Stimulated activated naive CD8-positive, alpha-beta T cell treated with anti-CD3 and anti-CD28 coated beads, Interleukin-15, Interleukin-2, amounts not matched to agents 100 ng/mL and 50 ng/mL, for 24 hours (primary cell): ENCODE data around the gene ATP1A2.

Experiments used
- H3K27ac Mint-ChIP-seq: one replicate; pipeline ENCODE4 v1.8.0; 2021; ENCODE audit warnings: mild to moderate bottlenecking, mixed read lengths
- H3K27me3 Mint-ChIP-seq: one replicate; pipeline ENCODE4 v1.8.0; 2021; ENCODE audit warnings: mixed read lengths
- H3K36me3 Mint-ChIP-seq: one replicate; pipeline ENCODE4 v1.8.0; 2021; ENCODE audit warnings: low read depth, mixed read lengths
- H3K4me1 Mint-ChIP-seq: one replicate; pipeline ENCODE4 v1.8.0; 2021; ENCODE audit warnings: low read depth, mixed read lengths
- H3K4me3 Mint-ChIP-seq: one replicate; pipeline ENCODE4 v1.8.0; 2021; ENCODE audit warnings: mild to moderate bottlenecking, mixed read lengths
- H3K9me3 Mint-ChIP-seq: one replicate; pipeline ENCODE4 v1.8.0; 2021; ENCODE audit warnings: mixed read lengths

The ATP1A2 gene

DNA sequence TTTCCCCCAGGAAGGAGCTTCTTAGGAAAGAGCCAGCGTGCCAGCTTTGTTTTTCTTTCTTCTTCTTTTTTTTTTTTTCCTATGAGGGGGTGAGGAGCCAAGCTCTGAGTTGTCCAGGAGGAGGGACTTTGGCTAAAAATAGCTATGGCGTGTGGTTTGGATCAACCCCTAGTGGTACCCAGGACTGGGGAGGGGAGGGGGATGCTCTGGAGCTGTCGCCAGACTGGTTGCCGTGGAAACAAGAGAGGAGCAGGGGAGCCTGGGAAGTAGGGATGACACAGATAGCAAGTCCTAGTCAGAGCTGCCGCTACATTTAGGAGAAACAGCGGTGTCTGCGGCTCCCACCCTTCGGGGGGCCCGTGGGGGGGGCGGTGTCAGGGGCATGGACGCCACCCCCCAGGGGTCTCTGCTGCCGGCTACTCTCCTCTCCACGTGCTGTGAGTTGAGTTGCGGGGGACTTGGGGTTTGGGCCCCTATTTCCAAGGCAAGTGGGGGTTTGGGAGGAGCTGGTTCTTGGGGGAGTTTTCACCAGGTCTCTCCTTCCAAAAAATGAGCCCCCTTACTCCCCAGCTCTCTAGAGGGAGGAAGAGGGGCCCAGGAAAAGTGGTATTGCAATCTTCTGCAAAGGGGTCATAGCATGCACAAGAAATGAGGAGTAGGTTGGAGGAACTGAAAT lies 34.2 kb upstream of the ATP1A2 start, which contains the start of gene KCNJ9:
TSS of gene KCNJ9 (plus strand) at position 278 of the 676 bp plus-strand sequence. CDS start 2,493 bp downstream, outside the sequence.
- no peaks in the 10 kb centered on the region for H3K9me3 Mint-ChIP-seq
- H3K36me3 Mint-ChIP-seq = peaks cover 7% of the 10 kb centered on the region
- peaks cover 52% of the 10 kb centered on the region for H3K27me3 Mint-ChIP-seq
- H3K4me3 Mint-ChIP-seq = no peak within 1 kb of the TSS
- no peak within 1 kb of the TSS for H3K27ac Mint-ChIP-seq
- H3K4me1 Mint-ChIP-seq = peaks cover 27% of the 10 kb centered on the region

DNA sequence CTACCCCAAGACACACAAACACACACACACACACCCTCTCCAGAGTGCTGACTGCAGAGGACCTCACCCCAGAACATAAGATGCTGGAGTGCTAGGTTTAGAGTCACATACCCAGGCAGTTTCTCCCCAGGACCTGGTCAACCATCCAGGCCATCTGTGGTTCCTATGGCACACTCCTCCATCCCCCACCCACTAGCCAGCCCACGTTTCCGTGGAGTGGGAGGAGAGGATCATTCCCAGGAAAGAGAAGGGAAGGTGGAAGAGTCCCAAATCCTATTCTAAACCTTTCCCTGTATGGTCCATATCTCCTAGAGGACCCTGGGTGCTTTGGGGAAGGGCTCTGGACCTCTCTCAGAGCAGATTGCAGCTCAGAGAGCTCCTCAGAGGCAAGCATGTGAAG lies 33.1 kb upstream of the ATP1A2 start:
- Mint-ChIP-seq H3K4me3 (no peak overlapping the region), H3K4me1 (peaks cover 27% of the 10 kb centered on the region), H3K36me3 (peaks cover 7% of the 10 kb centered on the region), H3K27me3 (peaks cover 45% of the 10 kb centered on the region), H3K9me3 (no peaks in the 10 kb centered on the region), H3K27ac (no peak overlapping the region)

DNA sequence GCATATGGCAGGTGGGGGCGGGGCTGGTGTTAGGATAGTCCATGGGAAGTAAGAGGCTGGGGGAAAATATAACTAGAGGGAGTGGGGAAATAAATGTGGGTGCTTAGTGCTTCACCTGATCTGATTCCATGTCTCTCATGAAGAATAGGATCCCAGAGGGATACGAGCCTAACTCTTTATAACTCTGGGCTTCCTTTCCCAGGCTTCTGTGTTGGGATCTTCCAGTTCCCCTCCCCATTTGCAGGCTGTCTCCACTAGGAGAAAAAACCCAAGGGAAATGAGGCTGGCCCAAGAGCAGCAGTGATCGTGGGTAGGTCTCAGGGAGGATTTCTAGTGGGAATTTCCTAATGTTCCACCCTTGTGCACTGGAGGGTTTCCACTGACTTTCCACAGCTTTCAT lies 32.6 kb upstream of the ATP1A2 start:
- Mint-ChIP-seq H3K27ac (no peak overlapping the region), H3K27me3 (peaks cover 45% of the 10 kb centered on the region), H3K9me3 (no peaks in the 10 kb centered on the region), H3K4me1 (peaks cover 27% of the 10 kb centered on the region), H3K36me3 (peaks cover 7% of the 10 kb centered on the region), H3K4me3 (no peak overlapping the region)

DNA sequence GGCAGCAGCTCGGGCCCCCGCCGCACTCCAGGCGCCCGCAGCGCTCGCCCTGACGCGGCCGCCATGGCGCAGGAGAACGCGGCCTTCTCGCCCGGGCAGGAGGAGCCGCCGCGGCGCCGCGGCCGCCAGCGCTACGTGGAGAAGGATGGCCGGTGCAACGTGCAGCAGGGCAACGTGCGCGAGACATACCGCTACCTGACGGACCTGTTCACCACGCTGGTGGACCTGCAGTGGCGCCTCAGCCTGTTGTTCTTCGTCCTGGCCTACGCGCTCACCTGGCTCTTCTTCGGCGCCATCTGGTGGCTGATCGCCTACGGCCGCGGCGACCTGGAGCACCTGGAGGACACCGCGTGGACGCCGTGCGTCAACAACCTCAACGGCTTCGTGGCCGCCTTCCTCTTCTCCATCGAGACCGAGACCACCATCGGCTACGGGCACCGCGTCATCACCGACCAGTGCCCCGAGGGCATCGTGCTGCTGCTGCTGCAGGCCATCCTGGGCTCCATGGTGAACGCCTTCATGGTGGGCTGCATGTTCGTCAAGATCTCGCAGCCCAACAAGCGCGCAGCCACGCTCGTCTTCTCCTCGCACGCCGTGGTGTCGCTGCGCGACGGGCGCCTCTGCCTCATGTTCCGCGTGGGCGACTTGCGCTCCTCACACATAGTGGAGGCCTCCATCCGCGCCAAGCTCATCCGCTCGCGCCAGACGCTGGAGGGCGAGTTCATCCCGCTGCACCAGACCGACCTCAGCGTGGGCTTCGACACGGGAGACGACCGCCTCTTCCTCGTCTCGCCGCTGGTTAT lies 31.4 kb upstream of the ATP1A2 start:
- Mint-ChIP-seq H3K9me3 (no peaks in the 10 kb centered on the region), H3K4me3 (peak overlapping the region; percentile 49), H3K27me3 (peaks cover 37% of the 10 kb centered on the region)

DNA sequence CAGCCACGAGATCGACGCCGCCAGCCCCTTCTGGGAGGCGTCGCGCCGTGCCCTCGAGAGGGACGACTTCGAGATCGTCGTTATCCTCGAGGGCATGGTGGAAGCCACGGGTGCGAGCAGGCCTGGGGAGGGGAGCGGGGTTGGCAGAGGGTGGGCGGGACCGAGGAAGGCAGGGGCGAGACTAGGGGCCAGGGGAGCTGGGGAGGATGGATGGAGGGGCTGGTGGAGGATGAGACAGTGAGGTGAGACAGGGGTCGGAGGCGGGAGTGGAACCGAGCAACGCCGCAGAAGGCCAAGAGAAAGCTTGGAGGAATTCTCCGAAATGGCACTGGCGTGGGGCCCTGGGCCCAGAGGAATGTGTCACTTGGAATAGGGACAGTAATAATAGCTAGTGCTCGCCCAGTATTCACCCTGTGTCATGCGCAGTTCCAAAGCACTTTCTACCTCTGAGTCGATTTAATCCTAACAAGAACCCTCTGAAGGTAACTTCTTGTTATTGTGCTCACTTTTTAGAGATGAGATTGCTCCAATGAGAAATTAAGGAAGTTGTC lies 30.7 kb upstream of the ATP1A2 start:
- no peak overlapping the region for H3K27ac Mint-ChIP-seq
- peaks cover 15% of the 10 kb centered on the region for H3K36me3 Mint-ChIP-seq
- no peaks in the 10 kb centered on the region for H3K9me3 Mint-ChIP-seq
- H3K4me3 Mint-ChIP-seq = no peak overlapping the region
- H3K27me3 Mint-ChIP-seq = peaks cover 32% of the 10 kb centered on the region
- peaks cover 20% of the 10 kb centered on the region for H3K4me1 Mint-ChIP-seq

More for the DNA sequence above, 31.4 kb upstream of the ATP1A2 start:
- Mint-ChIP-seq H3K36me3 (peaks cover 14% of the 10 kb centered on the region), H3K27ac (no peak overlapping the region), H3K4me1 (peaks cover 23% of the 10 kb centered on the region)

DNA sequence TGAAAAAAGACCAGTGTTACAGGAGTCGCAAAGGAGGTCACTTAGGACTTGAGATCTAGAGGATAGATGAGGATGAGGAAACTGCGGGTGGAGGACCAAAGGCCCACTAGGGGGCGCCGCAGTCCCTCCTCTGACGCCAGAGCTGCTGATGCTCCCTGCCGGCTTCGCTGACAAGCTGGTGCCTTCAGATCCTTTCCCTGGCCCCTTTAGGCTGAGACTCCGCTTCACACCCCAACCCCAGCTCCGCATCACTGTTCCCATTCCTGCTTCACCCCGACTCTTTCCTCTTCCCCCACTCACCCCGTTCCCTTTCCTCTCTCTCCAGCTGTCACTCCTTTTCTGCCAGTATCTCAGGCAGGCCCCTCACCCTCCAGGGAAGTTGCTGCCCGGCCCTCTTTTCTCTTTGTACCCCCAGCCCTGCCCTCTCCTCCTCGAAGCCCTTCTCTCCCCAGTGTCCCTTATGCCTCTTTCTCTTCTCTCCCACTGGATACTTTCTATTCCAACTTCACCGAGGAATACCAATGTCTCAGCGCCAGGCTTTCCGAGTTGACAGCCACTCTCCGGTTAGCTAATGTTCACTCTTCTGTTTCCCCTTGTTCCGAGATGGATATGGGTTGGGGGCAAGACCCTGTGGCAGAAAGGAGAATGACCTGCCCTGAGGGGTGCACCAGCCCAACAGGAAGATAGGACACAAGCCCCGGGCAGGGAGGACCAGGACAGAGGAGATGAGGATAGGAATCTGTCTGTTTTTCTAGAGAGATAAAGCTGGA lies 29.7 kb upstream of the ATP1A2 start:
- Mint-ChIP-seq H3K9me3 (no peaks in the 10 kb centered on the region), H3K27me3 (peaks cover 23% of the 10 kb centered on the region), H3K36me3 (peaks cover 15% of the 10 kb centered on the region), H3K4me3 (no peak overlapping the region), H3K27ac (no peak overlapping the region), H3K4me1 (peaks cover 10% of the 10 kb centered on the region)

DNA sequence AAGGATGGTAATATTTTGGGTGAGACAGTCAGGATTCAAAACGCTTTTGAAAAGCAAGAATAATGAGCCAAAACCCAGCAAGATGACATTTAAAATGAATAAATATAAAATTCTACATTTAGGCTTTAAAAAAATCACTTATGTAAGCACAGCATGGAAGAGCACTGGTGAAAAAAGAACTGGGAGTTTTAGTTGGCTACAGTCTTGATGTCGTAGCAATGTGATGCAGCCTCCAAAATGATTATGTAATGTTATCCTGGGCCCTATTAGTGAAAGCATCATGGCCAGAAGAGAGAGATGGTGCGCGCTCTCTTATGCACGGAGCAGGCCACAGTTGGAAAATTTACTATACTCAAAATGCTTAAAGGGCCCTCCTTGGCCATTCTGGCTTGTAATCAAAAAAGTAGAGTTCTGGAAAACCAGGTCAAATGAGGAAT lies 29.1 kb upstream of the ATP1A2 start:
- H3K27ac Mint-ChIP-seq = no peak overlapping the region
- peaks cover 5% of the 10 kb centered on the region for H3K4me1 Mint-ChIP-seq
- peaks cover 15% of the 10 kb centered on the region for H3K36me3 Mint-ChIP-seq
- no peak overlapping the region for H3K4me3 Mint-ChIP-seq
- peaks cover 18% of the 10 kb centered on the region for H3K27me3 Mint-ChIP-seq
- no peaks in the 10 kb centered on the region for H3K9me3 Mint-ChIP-seq

DNA sequence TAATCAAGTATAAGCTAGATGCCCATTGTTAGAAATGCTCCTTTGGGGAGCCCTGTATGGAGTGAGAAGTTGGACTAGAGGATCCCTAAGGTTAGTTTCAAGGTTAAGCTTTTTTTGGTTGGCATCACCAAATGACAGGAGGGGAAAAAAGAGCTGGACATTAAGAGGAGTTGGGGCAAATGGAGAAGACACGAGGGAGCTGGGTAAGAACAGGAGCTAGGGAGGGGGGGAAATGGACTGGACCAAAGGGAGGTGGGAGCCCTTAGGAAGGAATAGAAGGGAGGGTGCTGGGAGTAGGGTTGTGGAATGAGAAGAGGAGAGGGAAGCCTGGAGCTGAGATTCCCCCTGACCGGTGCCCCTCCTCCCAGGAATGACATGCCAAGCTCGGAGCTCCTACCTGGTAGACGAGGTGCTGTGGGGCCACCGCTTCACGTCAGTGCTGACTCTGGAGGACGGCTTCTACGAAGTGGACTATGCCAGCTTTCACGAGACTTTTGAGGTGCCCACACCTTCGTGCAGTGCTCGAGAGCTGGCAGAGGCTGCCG lies 28.4 kb upstream of the ATP1A2 start:
- Mint-ChIP-seq H3K4me3 (no peak overlapping the region), H3K9me3 (no peaks in the 10 kb centered on the region), H3K27me3 (peaks cover 11% of the 10 kb centered on the region), H3K27ac (no peak overlapping the region), H3K36me3 (peaks cover 19% of the 10 kb centered on the region), H3K4me1 (peaks cover 5% of the 10 kb centered on the region)

DNA sequence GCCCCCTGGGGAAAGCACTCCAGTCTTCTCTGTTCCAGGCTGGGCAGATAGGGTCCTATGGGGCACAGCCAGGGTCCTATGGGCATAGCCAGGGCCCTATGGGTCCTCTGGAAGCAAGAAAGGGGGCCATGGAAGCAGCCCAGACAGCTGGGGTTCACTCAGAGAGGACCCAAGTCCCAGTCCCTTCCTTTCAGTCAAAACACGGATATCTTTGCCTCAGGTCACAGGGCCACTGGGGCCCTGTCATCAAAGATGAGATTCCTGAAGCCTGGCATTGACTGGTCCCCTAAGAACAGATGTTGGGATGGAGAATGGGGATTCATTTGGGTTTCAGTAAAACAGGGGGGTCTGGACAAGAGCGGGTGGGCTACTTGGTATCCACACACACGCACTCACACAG lies 25.7 kb upstream of the ATP1A2 start:
- no peaks in the 10 kb centered on the region for H3K9me3 Mint-ChIP-seq
- no peak overlapping the region for H3K4me3 Mint-ChIP-seq
- peaks cover 8% of the 10 kb centered on the region for H3K4me1 Mint-ChIP-seq
- H3K36me3 Mint-ChIP-seq = peaks cover 19% of the 10 kb centered on the region
- H3K27ac Mint-ChIP-seq = no peak overlapping the region
- H3K27me3 Mint-ChIP-seq = no peaks in the 10 kb centered on the region

DNA sequence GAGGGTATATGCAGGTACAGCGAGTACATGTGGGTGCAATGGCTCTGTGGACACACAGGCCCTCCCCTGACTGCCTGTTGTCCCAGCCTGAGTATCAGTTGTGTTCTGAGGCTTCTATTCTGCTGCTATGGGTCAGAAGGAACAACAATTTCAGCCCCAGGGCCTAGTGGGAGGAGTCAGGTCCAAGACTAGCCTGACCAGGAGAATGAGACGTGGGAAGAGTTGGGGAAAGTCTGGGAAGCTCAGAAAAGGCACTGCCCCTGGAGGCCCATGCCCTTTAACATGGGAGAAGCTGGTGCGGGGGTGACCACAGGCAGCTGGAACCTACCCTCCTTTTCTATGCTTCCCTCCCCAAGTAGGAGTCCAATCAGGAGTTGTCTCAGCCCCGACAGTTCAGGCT lies 24.8 kb upstream of the ATP1A2 start:
- Mint-ChIP-seq H3K27me3 (no peaks in the 10 kb centered on the region), H3K4me1 (peaks cover 11% of the 10 kb centered on the region), H3K36me3 (peaks cover 13% of the 10 kb centered on the region), H3K27ac (no peak overlapping the region), H3K4me3 (no peak overlapping the region), H3K9me3 (no peaks in the 10 kb centered on the region)

DNA sequence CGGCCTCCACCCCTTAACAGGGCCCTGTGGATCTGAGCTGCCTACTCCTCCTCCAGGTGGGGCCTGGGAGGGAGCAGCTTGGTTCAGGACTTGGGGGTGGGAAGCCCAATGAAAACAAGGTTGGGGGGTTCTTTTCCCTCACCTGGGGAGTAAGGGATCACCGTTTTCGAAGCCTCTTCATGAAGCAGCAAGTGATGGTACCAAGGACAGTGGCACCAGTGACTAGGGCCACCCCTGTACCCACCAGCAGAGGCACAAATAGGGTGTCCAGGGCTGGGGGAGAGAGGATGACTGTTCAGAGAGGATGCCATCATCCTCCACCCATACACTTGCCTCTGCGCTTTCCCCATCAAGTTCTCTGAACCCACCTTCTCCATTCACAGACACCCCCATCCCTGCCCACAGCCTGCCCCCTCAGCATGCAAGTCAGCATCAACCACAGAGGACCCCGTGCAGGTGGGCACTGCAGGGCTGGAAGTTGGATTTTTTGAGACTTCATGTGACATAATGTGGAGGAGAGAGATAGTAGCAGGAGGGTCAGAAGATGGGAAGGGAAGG lies 23.8 kb upstream of the ATP1A2 start:
- no peak overlapping the region for H3K27ac Mint-ChIP-seq
- H3K4me1 Mint-ChIP-seq = peaks cover 20% of the 10 kb centered on the region
- H3K4me3 Mint-ChIP-seq = no peak overlapping the region
- H3K9me3 Mint-ChIP-seq = no peaks in the 10 kb centered on the region
- no peaks in the 10 kb centered on the region for H3K27me3 Mint-ChIP-seq
- H3K36me3 Mint-ChIP-seq = peaks cover 12% of the 10 kb centered on the region

DNA sequence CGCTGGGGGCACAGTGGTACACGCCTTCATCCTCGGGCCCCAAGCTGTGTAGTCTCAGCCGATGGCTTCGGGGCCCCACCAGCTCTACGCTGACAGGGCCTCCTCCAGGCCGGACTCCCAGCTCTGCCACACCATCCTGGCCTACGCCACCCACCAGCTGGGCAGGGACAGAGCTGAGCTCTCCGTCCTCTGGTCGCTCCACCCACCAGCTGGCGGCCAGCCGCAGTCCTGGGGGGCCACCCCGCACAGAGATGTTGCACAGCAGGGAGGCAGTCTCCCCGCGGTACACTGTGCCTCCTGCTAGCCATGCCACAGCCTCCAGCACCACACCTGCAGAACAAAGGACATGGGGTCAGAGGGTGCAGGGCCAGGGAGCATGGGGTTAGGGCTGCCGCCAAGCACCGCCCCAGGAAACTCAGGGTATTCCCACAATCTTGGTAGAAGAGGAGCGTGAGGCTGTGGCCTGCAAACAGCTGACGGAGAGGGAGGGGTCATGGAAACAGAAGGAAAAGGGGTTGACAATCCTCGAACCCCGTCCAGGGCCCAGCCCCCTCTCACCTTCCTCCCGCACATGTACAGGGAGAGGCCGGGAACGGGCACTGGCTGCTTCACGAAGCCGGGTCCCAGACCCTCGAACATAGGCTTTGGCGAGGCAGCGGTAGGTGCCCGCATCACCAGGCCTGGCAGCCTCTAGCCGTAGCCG lies 23.0 kb upstream of the ATP1A2 start:
- H3K27ac Mint-ChIP-seq = no peak overlapping the region
- no peak overlapping the region for H3K4me3 Mint-ChIP-seq
- peaks cover 28% of the 10 kb centered on the region for H3K4me1 Mint-ChIP-seq
- H3K36me3 Mint-ChIP-seq = peaks cover 12% of the 10 kb centered on the region
- H3K27me3 Mint-ChIP-seq = no peaks in the 10 kb centered on the region
- H3K9me3 Mint-ChIP-seq = no peaks in the 10 kb centered on the region

DNA sequence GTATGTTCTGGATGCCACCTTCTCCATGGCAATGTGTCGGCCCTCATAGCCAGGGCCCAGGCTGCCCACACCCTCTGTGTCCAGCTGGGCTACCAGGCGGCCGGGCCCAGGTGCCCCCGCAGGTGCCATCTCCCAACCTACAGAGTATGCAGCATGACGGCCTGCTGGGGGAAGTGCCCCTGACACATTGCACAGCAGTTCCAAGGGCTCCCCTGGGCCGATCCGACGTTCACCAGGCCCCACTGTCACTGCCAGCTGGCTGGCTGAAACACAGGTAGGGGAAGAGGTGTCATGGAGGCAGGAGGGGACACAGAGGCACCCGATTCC lies 22.5 kb upstream of the ATP1A2 start:
- Mint-ChIP-seq H3K4me3 (no peak overlapping the region), H3K36me3 (peaks cover 12% of the 10 kb centered on the region), H3K27me3 (no peaks in the 10 kb centered on the region), H3K27ac (no peak overlapping the region), H3K4me1 (peaks cover 31% of the 10 kb centered on the region), H3K9me3 (no peaks in the 10 kb centered on the region)
